ENCODE measurements around the gene ZNF738. TPM values are rescaled to one million over a fixed set of nuclear protein-coding genes. Genes with fewer than 3 reads are reported as not detected.

Gene ZNF738
- total and polyA plus RNA-seq, 10 of the 15 experiments (the other 5 are each of a cell fraction or from before 2014, with no cell fraction given): 11.6 to 29.4 (median 15.0) TPM

DNA sequence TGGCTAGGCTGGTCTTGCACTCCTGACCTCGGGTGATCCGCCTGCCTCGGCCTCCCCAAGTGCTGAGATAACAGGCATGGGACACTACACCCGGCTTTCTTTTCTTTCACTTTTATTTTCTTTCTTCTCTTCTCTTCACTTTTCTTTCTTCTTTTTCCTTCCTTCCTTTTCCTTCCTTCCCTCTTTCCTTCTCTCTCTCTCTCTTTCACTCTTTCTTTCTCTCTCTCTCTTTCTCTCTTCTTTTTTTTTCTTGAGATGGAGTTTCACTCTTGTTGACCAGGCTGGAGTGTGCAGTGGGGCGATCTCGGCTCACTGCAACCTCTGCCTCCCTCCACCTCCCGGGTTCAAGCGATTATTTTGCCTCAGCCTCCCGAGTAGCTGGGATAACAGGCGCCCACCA lies 37.3 kb downstream of the ZNF738 start (continued):
- TF ChIP-seq, protein P1, sequence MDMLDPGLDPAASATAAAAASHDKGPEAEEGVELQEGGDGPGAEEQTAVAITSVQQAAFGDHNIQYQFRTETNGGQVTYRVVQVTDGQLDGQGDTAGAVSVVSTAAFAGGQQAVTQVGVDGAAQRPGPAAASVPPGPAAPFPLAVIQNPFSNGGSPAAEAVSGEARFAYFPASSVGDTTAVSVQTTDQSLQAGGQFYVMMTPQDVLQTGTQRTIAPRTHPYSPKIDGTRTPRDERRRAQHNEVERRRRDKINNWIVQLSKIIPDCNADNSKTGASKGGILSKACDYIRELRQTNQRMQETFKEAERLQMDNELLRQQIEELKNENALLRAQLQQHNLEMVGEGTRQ (IDR thresholded peaks at IDR 0.05; ENCODE audit: borderline replicate concordance, low read depth, low read length): no peak
- TF ChIP-seq CEBPB (IDR thresholded peaks at IDR 0.05; ENCODE audit: borderline replicate concordance in 1 of 2, low read depth in 2 of 2, low read length in 2 of 2): no peak
- no peak for TF ChIP-seq NRF1 (conservative IDR thresholded peaks at IDR 0.05; ENCODE audit: low read depth, low read length)
- TF ChIP-seq BACH1 (IDR thresholded peaks at IDR 0.05; ENCODE audit: borderline replicate concordance): no peak
- no peak for TF ChIP-seq PML (IDR thresholded peaks at IDR 0.05; ENCODE audit: low read length)
- no peak for TF ChIP-seq CBX3 (IDR thresholded peaks at IDR 0.05; ENCODE audit: borderline replicate concordance, low read depth)
- no peak for TF ChIP-seq ZNF274 (IDR thresholded peaks at IDR 0.05; ENCODE audit: insufficient read depth, insufficient read length)
- TF ChIP-seq EED (IDR thresholded peaks at IDR 0.05; ENCODE audit: low read depth): no peak
- TF ChIP-seq RBBP5 (conservative IDR thresholded peaks at IDR 0.05): no peak
- TF ChIP-seq SIX5 (IDR thresholded peaks at IDR 0.05; ENCODE audit: low read depth, low read length, severe bottlenecking): no peak
- no peak for TF ChIP-seq HDAC2 (IDR thresholded peaks at IDR 0.05)
- TF ChIP-seq SUPT20H (IDR thresholded peaks at IDR 0.05; ENCODE audit: borderline replicate concordance, control insufficient read depth, low read depth, low read length): no peak
- TF ChIP-seq, protein P2, sequence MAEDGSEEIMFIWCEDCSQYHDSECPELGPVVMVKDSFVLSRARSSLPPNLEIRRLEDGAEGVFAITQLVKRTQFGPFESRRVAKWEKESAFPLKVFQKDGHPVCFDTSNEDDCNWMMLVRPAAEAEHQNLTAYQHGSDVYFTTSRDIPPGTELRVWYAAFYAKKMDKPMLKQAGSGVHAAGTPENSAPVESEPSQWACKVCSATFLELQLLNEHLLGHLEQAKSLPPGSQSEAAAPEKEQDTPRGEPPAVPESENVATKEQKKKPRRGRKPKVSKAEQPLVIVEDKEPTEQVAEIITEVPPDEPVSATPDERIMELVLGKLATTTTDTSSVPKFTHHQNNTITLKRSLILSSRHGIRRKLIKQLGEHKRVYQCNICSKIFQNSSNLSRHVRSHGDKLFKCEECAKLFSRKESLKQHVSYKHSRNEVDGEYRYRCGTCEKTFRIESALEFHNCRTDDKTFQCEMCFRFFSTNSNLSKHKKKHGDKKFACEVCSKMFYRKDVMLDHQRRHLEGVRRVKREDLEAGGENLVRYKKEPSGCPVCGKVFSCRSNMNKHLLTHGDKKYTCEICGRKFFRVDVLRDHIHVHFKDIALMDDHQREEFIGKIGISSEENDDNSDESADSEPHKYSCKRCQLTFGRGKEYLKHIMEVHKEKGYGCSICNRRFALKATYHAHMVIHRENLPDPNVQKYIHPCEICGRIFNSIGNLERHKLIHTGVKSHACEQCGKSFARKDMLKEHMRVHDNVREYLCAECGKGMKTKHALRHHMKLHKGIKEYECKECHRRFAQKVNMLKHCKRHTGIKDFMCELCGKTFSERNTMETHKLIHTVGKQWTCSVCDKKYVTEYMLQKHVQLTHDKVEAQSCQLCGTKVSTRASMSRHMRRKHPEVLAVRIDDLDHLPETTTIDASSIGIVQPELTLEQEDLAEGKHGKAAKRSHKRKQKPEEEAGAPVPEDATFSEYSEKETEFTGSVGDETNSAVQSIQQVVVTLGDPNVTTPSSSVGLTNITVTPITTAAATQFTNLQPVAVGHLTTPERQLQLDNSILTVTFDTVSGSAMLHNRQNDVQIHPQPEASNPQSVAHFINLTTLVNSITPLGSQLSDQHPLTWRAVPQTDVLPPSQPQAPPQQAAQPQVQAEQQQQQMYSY (CRISPR knock-in tag; IDR thresholded peaks at IDR 0.05): no peak
